Measurements from ENCODE around the gene PRDM16.

PRDM16 gene

GRCh38 chr1:3429766-3430165 lies 360.8 kb downstream of the PRDM16 start:
- DNase-seq: no peak

- no peak for DNase-seq
Observed at GRCh38 chr1:3430406-3430805, 361.4 kb downstream of the PRDM16 start.

GRCh38 chr1:3430820-3431219 lies 361.8 kb downstream of the PRDM16 start:
- no peak for DNase-seq

- peak in 1 of 2 experiments; percentile 6 for DNase-seq
Observed at GRCh38 chr1:3431266-3431665, 362.3 kb downstream of the PRDM16 start.

- DNase-seq: no peak
Observed at GRCh38 chr1:3431686-3432085, 362.7 kb downstream of the PRDM16 start.

- DNase-seq: no peak
Observed at GRCh38 chr1:3432306-3432705, 363.3 kb downstream of the PRDM16 start.

- DNase-seq: no peak
Observed at GRCh38 chr1:3433076-3433475, 364.1 kb downstream of the PRDM16 start.

- DNase-seq: no peak
Observed at GRCh38 chr1:3433596-3434320, 364.8 kb downstream of the PRDM16 start.

- no peak for DNase-seq
Observed at GRCh38 chr1:3434406-3435110, 365.6 kb downstream of the PRDM16 start.

GRCh38 chr1:3435666-3436065 lies 366.7 kb downstream of the PRDM16 start:
- no peak for DNase-seq

- DNase-seq: no peak
Observed at GRCh38 chr1:3436451-3436850, 367.4 kb downstream of the PRDM16 start.

- DNase-seq: no peak
Observed at GRCh38 chr1:3436901-3437300, 367.9 kb downstream of the PRDM16 start.

- no peak for DNase-seq
Observed at GRCh38 chr1:3438661-3439180, 369.7 kb downstream of the PRDM16 start.

GRCh38 chr1:3439346-3440299 lies 370.6 kb downstream of the PRDM16 start:
- DNase-seq: no peak

GRCh38 chr1:3440300-3440681 lies 371.3 kb downstream of the PRDM16 start:
- no peak for DNase-seq

- no peak for DNase-seq
Observed at GRCh38 chr1:3440711-3441409, 371.9 kb downstream of the PRDM16 start.

- DNase-seq: no peak
Observed at GRCh38 chr1:3441410-3441847, 372.4 kb downstream of the PRDM16 start.

- DNase-seq: no peak
Observed at GRCh38 chr1:3441880-3442279, 372.9 kb downstream of the PRDM16 start.

- no peak for DNase-seq
Observed at GRCh38 chr1:3442331-3442730, 373.3 kb downstream of the PRDM16 start.

GRCh38 chr1:3442901-3443300 lies 373.9 kb downstream of the PRDM16 start:
- no peak for DNase-seq

- no peak for DNase-seq
Observed at GRCh38 chr1:3443807-3444206, 374.8 kb downstream of the PRDM16 start.

GRCh38 chr1:3444298-3444697 lies 375.3 kb downstream of the PRDM16 start:
- DNase-seq: no peak

Data from NCI-H524 (cell line).